DND-41 (cell line): ENCODE measurements around the gene ROBO2.

Experiments used
- ATAC-seq: fragments of 200-7000 bp; cut with Tn5 transposase; 3 replicates; pipeline ENCODE4 v1.9.1; 2021; ENCODE audit warnings: low read depth; ENCODE audit not compliant: insufficient read depth
- DNase-seq: peaks from one replicate; pipeline ENCODE4 v3.0.0-alpha.2; 2020
- H2AFZ ChIP-seq: 2 replicates; pipeline ENCODE4 v1.6.0; 2012; ENCODE audit warnings: low read depth, low read length
- H3K27ac ChIP-seq: 2 replicates; pipeline ENCODE4 v1.5.1; 2012; ENCODE audit warnings: low read length, inconsistent platforms
- H3K27me3 ChIP-seq: fragments of 200-600 bp; sonication (generic); 2 replicates; pipeline ENCODE4 v1.6.0; 2012; ENCODE audit warnings: low read length, mild to moderate bottlenecking, inconsistent platforms; ENCODE audit not compliant: insufficient read depth, poor library complexity
- H3K36me3 ChIP-seq: 2 replicates; pipeline ENCODE4 v1.5.1; 2012; ENCODE audit warnings: low read length, inconsistent platforms; ENCODE audit not compliant: insufficient read depth
- H3K4me1 ChIP-seq: 2 replicates; pipeline ENCODE4 v1.5.1; 2012; ENCODE audit warnings: mild to moderate bottlenecking, low read length; ENCODE audit not compliant: insufficient read depth
- H3K4me2 ChIP-seq: 2 replicates; pipeline ENCODE4 v1.6.0; 2012; ENCODE audit warnings: mild to moderate bottlenecking, moderate library complexity, low read length, inconsistent platforms; ENCODE audit not compliant: insufficient read depth
- H3K4me3 ChIP-seq, 2 experiments: fragments of 200-600 bp in 1 of 2; shearing (Covaris generic) in 1 of 2; 2 replicates each; pipeline ENCODE4 v1.5.1; 2012 to 2016; ENCODE audit warnings: inconsistent platforms in 2 of 2, low read length in 2 of 2, mild to moderate bottlenecking in 2 of 2, low read depth in 1 of 2, moderate library complexity in 1 of 2
- H3K79me2 ChIP-seq: 2 replicates; pipeline ENCODE4 v1.6.0; 2012; ENCODE audit warnings: low read length, inconsistent platforms; ENCODE audit not compliant: insufficient read depth
- H3K9ac ChIP-seq: 2 replicates; pipeline ENCODE4 v1.6.0; 2012; ENCODE audit warnings: low read depth, mild to moderate bottlenecking, inconsistent platforms, low read length, moderate library complexity
- H3K9me3 ChIP-seq: 2 replicates; pipeline ENCODE4 v1.5.1; 2012; ENCODE audit warnings: low read length, moderate library complexity, mild to moderate bottlenecking, inconsistent platforms; ENCODE audit not compliant: insufficient read depth, severe bottlenecking
- H4K20me1 ChIP-seq: 2 replicates; pipeline ENCODE4 v1.6.0; 2012; ENCODE audit warnings: low read length; ENCODE audit not compliant: insufficient read depth
- EZH2 ChIP-seq: IDR thresholded peaks from 3 replicates; pipeline ENCODE4 v1.6.1; 2012; ENCODE audit warnings: borderline replicate concordance, low read depth, mild to moderate bottlenecking, moderate library complexity, low read length, inconsistent platforms; ENCODE audit not compliant: severe bottlenecking
- TF ChIP-seq, protein P1 (sequence below): IDR thresholded peaks from 2 replicates; pipeline ENCODE4 v1.5.1; 2012; ENCODE audit warnings: borderline replicate concordance, low read length, moderate library complexity, mild to moderate bottlenecking; ENCODE audit not compliant: poor library complexity, severe bottlenecking; ENCODE audit errors: extremely low read depth

The ROBO2 gene

DNA sequence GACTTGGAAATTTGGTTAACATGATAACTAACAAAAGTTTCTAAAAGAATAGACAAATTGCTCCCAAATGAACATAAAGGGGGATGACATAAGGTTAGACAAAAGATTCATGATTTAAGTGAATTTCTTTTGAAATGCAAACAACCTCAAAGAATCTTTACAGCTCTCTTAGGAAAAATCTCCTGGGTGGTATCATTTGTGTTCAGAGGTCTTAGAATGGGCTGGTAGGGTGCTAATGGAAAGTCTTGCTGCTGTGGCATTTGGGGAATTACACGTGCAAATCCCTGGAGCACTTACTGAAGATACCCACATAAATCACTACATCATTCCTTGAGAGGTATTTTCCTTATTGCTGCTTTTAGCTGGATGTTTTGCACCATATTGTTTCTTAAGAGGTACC is 14.4 kb upstream of the ROBO2 start:
- no peaks in the 10 kb centered on the region for H3K79me2 ChIP-seq
- no peaks in the 10 kb centered on the region for H3K27me3 ChIP-seq
- H3K27ac ChIP-seq = no peak overlapping the region
- no peaks in the 10 kb centered on the region for H3K36me3 ChIP-seq
- no peaks in the 10 kb centered on the region for H3K9me3 ChIP-seq
- no peak overlapping the region for H3K9ac ChIP-seq
- H4K20me1 ChIP-seq = no peaks in the 10 kb centered on the region
- H2AFZ ChIP-seq = no peak overlapping the region
- no peak for ATAC-seq
- H3K4me2 ChIP-seq = no peak overlapping the region
- no peaks in the 10 kb centered on the region for H3K4me1 ChIP-seq
- no peak for DNase-seq
- no peak for TF ChIP-seq EZH2
- TF ChIP-seq, protein P1, sequence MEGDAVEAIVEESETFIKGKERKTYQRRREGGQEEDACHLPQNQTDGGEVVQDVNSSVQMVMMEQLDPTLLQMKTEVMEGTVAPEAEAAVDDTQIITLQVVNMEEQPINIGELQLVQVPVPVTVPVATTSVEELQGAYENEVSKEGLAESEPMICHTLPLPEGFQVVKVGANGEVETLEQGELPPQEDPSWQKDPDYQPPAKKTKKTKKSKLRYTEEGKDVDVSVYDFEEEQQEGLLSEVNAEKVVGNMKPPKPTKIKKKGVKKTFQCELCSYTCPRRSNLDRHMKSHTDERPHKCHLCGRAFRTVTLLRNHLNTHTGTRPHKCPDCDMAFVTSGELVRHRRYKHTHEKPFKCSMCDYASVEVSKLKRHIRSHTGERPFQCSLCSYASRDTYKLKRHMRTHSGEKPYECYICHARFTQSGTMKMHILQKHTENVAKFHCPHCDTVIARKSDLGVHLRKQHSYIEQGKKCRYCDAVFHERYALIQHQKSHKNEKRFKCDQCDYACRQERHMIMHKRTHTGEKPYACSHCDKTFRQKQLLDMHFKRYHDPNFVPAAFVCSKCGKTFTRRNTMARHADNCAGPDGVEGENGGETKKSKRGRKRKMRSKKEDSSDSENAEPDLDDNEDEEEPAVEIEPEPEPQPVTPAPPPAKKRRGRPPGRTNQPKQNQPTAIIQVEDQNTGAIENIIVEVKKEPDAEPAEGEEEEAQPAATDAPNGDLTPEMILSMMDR = no peak
- no peak overlapping the region for H3K4me3 ChIP-seq

DNA sequence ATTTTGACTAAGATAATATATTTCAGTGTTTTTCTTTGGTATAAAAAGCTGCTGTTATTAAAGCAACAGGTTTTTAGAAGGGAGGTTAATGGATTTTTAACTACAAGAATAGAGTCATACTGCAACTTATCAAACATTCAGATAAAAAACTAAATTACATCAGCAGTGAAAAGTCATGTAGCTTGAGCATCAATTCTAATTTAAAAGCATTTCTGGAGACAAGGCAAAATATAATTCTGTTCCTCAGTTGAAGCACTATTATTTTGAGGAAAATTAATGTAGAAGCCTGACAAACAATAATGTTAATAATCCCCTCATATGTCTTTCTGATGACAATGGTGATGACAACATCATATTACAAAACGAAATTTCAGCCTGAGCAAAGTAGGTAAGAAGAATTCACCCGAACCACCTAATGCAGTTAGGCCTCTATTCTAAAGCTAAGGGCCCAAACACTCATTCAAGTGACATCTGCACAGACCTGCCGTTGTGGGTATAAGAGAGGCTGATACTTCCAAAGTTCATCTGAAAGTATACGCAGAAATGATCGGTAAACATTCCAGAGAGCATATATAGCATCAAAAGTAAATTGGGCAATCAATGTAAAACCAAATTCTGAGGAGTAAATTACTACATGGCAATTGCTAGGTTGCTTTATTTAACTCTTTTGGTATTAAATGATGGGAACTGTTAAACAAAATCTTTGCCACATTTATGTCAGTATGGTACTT is 12.8 kb upstream of the ROBO2 start:
- Histone ChIP-seq H3K4me2 (no peak overlapping the region), H3K27me3 (no peaks in the 10 kb centered on the region), H2AFZ (no peak overlapping the region), H4K20me1 (no peaks in the 10 kb centered on the region), H3K9me3 (no peaks in the 10 kb centered on the region), H3K9ac (no peak overlapping the region), H3K4me1 (no peaks in the 10 kb centered on the region), H3K4me3 (no peak overlapping the region), H3K27ac (no peak overlapping the region), H3K36me3 (no peaks in the 10 kb centered on the region), H3K79me2 (no peaks in the 10 kb centered on the region)
- ATAC-seq (no peak), DNase-seq (no peak)
- TF ChIP-seq, protein P1 = no peak
- TF ChIP-seq EZH2 = no peak

DNA sequence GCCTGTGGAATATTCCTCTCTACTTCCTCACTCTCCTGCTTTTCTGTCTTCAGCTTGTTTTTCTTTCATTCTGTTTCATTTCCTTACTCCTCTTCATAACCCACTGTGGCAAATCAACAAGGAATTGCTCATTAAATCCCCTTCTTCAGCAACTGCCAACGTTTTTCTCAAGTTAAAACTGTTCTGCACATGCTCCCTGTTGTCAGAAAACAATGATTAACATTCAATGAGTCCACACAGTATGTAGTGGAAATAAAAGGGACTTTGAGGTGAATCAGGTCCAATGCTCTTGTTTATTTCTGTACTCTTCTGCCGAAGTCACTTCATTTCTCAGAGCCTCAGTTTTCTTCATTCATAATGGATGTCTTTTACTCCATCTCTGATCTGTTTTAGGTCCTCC is 11.9 kb upstream of the ROBO2 start:
- Histone ChIP-seq H3K36me3 (no peaks in the 10 kb centered on the region), H2AFZ (no peak overlapping the region), H3K27ac (no peak overlapping the region), H3K4me2 (no peak overlapping the region), H4K20me1 (no peaks in the 10 kb centered on the region), H3K27me3 (no peaks in the 10 kb centered on the region), H3K79me2 (no peaks in the 10 kb centered on the region), H3K9ac (no peak overlapping the region), H3K4me3 (no peak overlapping the region), H3K9me3 (no peaks in the 10 kb centered on the region), H3K4me1 (no peaks in the 10 kb centered on the region)
- ATAC-seq (no peak), DNase-seq (no peak)
- TF ChIP-seq, protein P1 = no peak
- TF ChIP-seq EZH2 = no peak

DNA sequence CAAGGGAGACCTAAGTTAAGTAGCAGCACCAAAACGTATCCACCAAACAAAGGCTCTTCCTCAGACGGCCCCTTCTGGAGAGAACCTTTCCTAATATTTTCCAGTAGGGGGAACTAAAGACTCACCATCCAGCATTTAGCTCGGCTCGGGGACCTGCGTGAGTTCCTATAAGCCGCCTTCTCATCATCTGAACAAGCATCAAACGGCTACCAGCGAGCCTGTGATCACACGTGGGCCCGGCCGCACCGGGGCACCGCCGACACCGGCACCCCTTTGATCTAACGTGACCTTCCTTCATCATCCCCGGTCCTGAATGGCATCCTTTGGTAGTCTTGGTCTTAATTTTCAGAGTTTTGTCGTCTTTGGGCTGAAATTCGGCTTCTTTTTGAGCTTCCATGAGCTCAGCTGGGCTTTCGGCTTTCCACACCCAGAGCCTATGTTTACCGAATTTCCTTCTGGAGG is 1.4 kb upstream of the ROBO2 start:
- Histone ChIP-seq H3K27ac (no peak overlapping the region), H3K9me3 (no peaks in the 10 kb centered on the region), H3K9ac (no peak overlapping the region), H3K4me3 (no peak overlapping the region), H2AFZ (no peak overlapping the region), H3K4me2 (no peak overlapping the region), H3K79me2 (no peaks in the 10 kb centered on the region), H3K27me3 (no peaks in the 10 kb centered on the region), H3K36me3 (no peaks in the 10 kb centered on the region), H4K20me1 (no peaks in the 10 kb centered on the region), H3K4me1 (no peaks in the 10 kb centered on the region)
- DNase-seq (no peak), ATAC-seq (no peak)
- TF ChIP-seq, protein P1 = no peak
- no peak for TF ChIP-seq EZH2
